Spleen (tissue), 7 donors: ENCODE data around the gene MICU1.

Experiments
- CTCF ChIP-seq, 11 experiments: fragments of 200-600 bp in 7 of 11; fragments of 450-650 bp in 4 of 11; sonication (generic) in 4 of 11; IDR thresholded peaks in 8 of 11; conservative IDR thresholded peaks in 3 of 11; 1 replicate in 7 of 11; 2 replicates in 4 of 11; pipeline versions ENCODE4 v1.4.0 to v1.8.0; 2016 to 2021; ENCODE audit warnings: antibody characterized with exemption in 11 of 11, inconsistent platforms in 4 of 11, mild to moderate bottlenecking in 1 of 11
- POLR2AphosphoS5 ChIP-seq, 3 donors: sonication (generic); formaldehyde crosslinking; IDR thresholded peaks; one replicate each; pipeline ENCODE4 v1.5.1; 2017; ENCODE audit warnings: antibody characterized with exemption in 3 of 3
- donor health status: DM: no; HTN: no; CAD: no; lungs with moderate emphysema.
- donor health status: DM: no; HTN: no; CAD: no.
- donor health status: DM: no; HTN: no; CAD: no.

- TF ChIP-seq CTCF (IDR thresholded peaks at IDR 0.05 in 8 of 11, conservative IDR thresholded peaks at IDR 0.05 in 3 of 11) (no peak), POLR2AphosphoS5 (IDR thresholded peaks at IDR 0.05) (no peak)
These were observed 33.8 kb upstream of the MICU1 start for GRCh38 chr10:72659694-72660093.
